ENCODE measurements around the gene PHETA1. TPM values are rescaled to one million over a fixed set of nuclear protein-coding genes. Genes with fewer than 3 reads are reported as not detected.
"Not testable (repeated sequence)": the region's sequence is repeated elsewhere in the genome, so short reads cannot be mapped to it uniquely, and the experiment has no call there.

PHETA1 gene
- total and polyA plus RNA-seq, 8 donors, result 7.2 to 20.5 (median 10.4) TPM

- TF ChIP-seq, protein P1, sequence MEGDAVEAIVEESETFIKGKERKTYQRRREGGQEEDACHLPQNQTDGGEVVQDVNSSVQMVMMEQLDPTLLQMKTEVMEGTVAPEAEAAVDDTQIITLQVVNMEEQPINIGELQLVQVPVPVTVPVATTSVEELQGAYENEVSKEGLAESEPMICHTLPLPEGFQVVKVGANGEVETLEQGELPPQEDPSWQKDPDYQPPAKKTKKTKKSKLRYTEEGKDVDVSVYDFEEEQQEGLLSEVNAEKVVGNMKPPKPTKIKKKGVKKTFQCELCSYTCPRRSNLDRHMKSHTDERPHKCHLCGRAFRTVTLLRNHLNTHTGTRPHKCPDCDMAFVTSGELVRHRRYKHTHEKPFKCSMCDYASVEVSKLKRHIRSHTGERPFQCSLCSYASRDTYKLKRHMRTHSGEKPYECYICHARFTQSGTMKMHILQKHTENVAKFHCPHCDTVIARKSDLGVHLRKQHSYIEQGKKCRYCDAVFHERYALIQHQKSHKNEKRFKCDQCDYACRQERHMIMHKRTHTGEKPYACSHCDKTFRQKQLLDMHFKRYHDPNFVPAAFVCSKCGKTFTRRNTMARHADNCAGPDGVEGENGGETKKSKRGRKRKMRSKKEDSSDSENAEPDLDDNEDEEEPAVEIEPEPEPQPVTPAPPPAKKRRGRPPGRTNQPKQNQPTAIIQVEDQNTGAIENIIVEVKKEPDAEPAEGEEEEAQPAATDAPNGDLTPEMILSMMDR (IDR thresholded peaks at IDR 0.05), result no peak
- no peaks in the 10 kb centered on the region for H3K9me3 ChIP-seq
- ATAC-seq (no peak), DNase-seq (no peak)
- H3K36me3 ChIP-seq, result no peaks in the 10 kb centered on the region
- H3K4me1 ChIP-seq, result no peaks in the 10 kb centered on the region
- H3K4me3 ChIP-seq, result no peak overlapping the region
- H3K27me3 ChIP-seq, result no peaks in the 10 kb centered on the region
- intact Hi-C loops (cut with DNase I), result no loop called here
- H3K27ac ChIP-seq, result no peak overlapping the region
Observed at GRCh38 chr12:111340231-111340630, 28.7 kb downstream of the PHETA1 start.

- no peak overlapping the region for H3K4me3 ChIP-seq
- intact Hi-C loops (cut with DNase I), result no loop called here
- ATAC-seq, result no peak
- no peak for DNase-seq
- H3K27ac ChIP-seq, result no peak overlapping the region
- TF ChIP-seq, protein P1 (IDR thresholded peaks at IDR 0.05), result no peak
- no peaks in the 10 kb centered on the region for H3K4me1 ChIP-seq
- no peaks in the 10 kb centered on the region for H3K27me3 ChIP-seq
- no peaks in the 10 kb centered on the region for H3K36me3 ChIP-seq
- H3K9me3 ChIP-seq, result no peaks in the 10 kb centered on the region
Observed at GRCh38 chr12:111339321-111339938, 29.5 kb downstream of the PHETA1 start.

GRCh38 chr12:111338096-111338495, 30.8 kb downstream of the PHETA1 start:
- TF ChIP-seq, protein P1 (IDR thresholded peaks at IDR 0.05), result no peak
- H3K4me1 ChIP-seq, result no peaks in the 10 kb centered on the region
- H3K27me3 ChIP-seq, result peaks cover 0 to 6% of the 10 kb centered on the region in 2 donors
- ATAC-seq (no peak), DNase-seq (no peak)
- H3K27ac ChIP-seq, result no peak overlapping the region
- H3K9me3 ChIP-seq, result no peaks in the 10 kb centered on the region
- intact Hi-C loops (cut with DNase I), result no loop called here
- H3K36me3 ChIP-seq, result no peaks in the 10 kb centered on the region
- H3K4me3 ChIP-seq, result no peak overlapping the region

DNA sequence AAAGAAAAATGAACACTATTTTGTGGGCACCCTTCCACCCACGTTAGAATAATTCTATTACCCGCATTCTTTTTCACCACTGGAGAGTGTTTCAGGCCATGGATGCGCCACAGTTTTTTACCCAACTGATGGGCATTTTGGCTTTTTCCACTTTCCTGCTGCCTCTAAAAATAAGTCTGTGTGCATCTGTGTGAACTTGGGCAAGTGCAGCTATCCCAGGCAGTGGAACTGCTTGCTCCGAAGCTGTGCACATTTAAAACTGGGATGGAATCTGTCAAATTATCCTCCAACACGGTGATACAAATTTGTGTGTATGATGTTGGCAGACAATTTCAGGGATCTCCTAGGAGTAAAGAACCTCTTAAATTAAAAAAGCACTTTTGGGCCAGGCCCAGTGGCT, 31.5 kb downstream of the PHETA1 start:
- intact Hi-C loops (cut with DNase I), result no loop called here
- no peaks in the 10 kb centered on the region for H3K9me3 ChIP-seq
- H3K4me1 ChIP-seq, result no peaks in the 10 kb centered on the region
- no peak overlapping the region for H3K4me3 ChIP-seq
- no peak overlapping the region for H3K27ac ChIP-seq
- H3K36me3 ChIP-seq, result no peaks in the 10 kb centered on the region
- ATAC-seq (no peak), DNase-seq (no peak)
- TF ChIP-seq, protein P1 (IDR thresholded peaks at IDR 0.05), result no peak
- H3K27me3 ChIP-seq, result peaks cover 0 to 9% of the 10 kb centered on the region in 2 donors

DNA sequence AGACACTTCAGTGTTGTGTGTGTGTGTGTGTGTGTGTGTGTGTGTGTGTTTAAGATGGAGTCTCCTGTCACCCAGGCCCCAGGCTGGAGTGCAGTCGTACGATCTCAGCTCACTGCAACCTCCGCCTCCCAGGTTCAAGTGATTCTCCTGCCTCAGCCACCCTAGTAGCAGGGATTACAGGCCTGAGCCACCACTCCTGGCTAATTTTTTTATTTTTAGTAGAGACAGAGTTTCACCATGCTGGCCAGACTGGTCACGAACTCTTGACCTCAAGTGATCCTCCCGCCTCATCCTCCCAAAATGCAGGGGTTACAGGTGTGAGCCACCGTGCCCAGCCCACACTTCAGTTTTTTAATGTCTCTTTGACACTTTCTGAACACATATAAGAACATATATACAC, 32.5 kb downstream of the PHETA1 start:
- DNase-seq; H3K36me3 ChIP-seq; H3K4me3 ChIP-seq; ATAC-seq; H3K4me1 ChIP-seq; H3K9me3 ChIP-seq; intact Hi-C loops (cut with DNase I); H3K27ac ChIP-seq: not testable (repeated sequence)
- peaks cover 0 to 15% of the 10 kb centered on the region in 2 donors for H3K27me3 ChIP-seq

GRCh38 chr12:111335811-111336210, 33.1 kb downstream of the PHETA1 start:
- ATAC-seq (no peak), DNase-seq (no peak)
- Histone ChIP-seq H3K27me3 (peaks cover 0 to 21% of the 10 kb centered on the region in 2 donors), H3K4me1 (no peaks in the 10 kb centered on the region), H3K4me3 (no peak overlapping the region), H3K36me3 (no peaks in the 10 kb centered on the region), H3K9me3 (no peaks in the 10 kb centered on the region), H3K27ac (no peak overlapping the region)
- intact Hi-C loops (cut with DNase I), result no loop called here
- TF ChIP-seq, protein P1 (IDR thresholded peaks at IDR 0.05), result no peak

GRCh38 chr12:111335301-111335700, 33.6 kb downstream of the PHETA1 start:
- H3K36me3 ChIP-seq; H3K4me1 ChIP-seq; ATAC-seq; DNase-seq; H3K27ac ChIP-seq; H3K4me3 ChIP-seq; H3K9me3 ChIP-seq; intact Hi-C loops (cut with DNase I): not testable (repeated sequence)
- H3K27me3 ChIP-seq, result peaks cover 0 to 26% of the 10 kb centered on the region in 2 donors

Data from left lung (tissue), 10 donors.